HepG2 (cell line): ENCODE measurements around the gene NUAK2. TPM values are rescaled to one million over a fixed set of nuclear protein-coding genes. Genes with fewer than 3 reads are reported as not detected.
A peak's percentile ranks its signal among the peaks of the same experiment; 100 is the strongest.

Experiments used
- ARNTL ChIP-seq: sonication (generic); formaldehyde crosslinking; IDR thresholded peaks from 2 replicates; pipeline ENCODE4 v1.4.0; 2020; ENCODE audit warnings: mild to moderate bottlenecking, missing genetic modification reagents
- FOXM1 ChIP-seq: sonication (generic); formaldehyde crosslinking; IDR thresholded peaks from 2 replicates; pipeline ENCODE4 v1.5.0; 2020; ENCODE audit warnings: missing genetic modification reagents
- HDAC1 ChIP-seq: sonication (generic); formaldehyde crosslinking; IDR thresholded peaks from 2 replicates; pipeline ENCODE4 v1.5.1; 2020; ENCODE audit warnings: mild to moderate bottlenecking, missing genetic modification reagents
- IKZF4 ChIP-seq: sonication (generic); formaldehyde crosslinking; IDR thresholded peaks from 2 replicates; pipeline ENCODE4 v1.5.1; 2020; ENCODE audit warnings: borderline replicate concordance, mild to moderate bottlenecking, low read depth, missing genetic modification reagents; ENCODE audit errors: not compliant biosample characterization
- ISL2 ChIP-seq: sonication (generic); formaldehyde crosslinking; IDR thresholded peaks from 2 replicates; pipeline ENCODE4 v1.5.0; 2020; ENCODE audit warnings: missing genetic modification reagents
- SAP130 ChIP-seq: IDR thresholded peaks from 2 replicates; pipeline ENCODE4 v1.6.1; 2016; ENCODE audit warnings: low read depth
- ZFP36L2 ChIP-seq: sonication (generic); formaldehyde crosslinking; IDR thresholded peaks from 2 replicates; pipeline ENCODE4 v1.4.0; 2020; ENCODE audit warnings: missing genetic modification reagents
- ZNF101 ChIP-seq: sonication (generic); formaldehyde crosslinking; IDR thresholded peaks from 2 replicates; pipeline ENCODE4 v1.4.0; 2020; ENCODE audit warnings: mild to moderate bottlenecking, low read depth, missing genetic modification reagents, borderline replicate concordance
- ZNF318 ChIP-seq: sonication (generic); formaldehyde crosslinking; IDR thresholded peaks from 2 replicates; pipeline ENCODE4 v1.4.0; 2020; ENCODE audit warnings: mild to moderate bottlenecking, missing genetic modification reagents
- ZNF703 ChIP-seq: sonication (generic); formaldehyde crosslinking; IDR thresholded peaks from 2 replicates; pipeline ENCODE4 v1.5.1; 2020; ENCODE audit warnings: missing genetic modification reagents, mild to moderate bottlenecking, moderate library complexity, borderline replicate concordance
- polyA plus RNA-seq, 8 experiments: library from polyadenylated mRNA; depleted of rRNA in 3 of 8; stranded (reverse) in 7 of 8; unstranded in 1 of 8; fragments of >200 nt; fragmentation: Illumina TruSeq in 4 of 8; extraction: Trizol in 4 of 8; gene quantifications; 2 replicates each; pipeline versions ENCODE4 v1.2.1 to v1.2.3, GENCODE V29; 2011 to 2016; ENCODE audit warnings: low read depth in 4 of 8, missing spikeins in 1 of 8, mixed read lengths in 1 of 8; ENCODE audit not compliant: insufficient read depth in 1 of 8
- total RNA-seq, 5 experiments: library from RNA; depleted of rRNA; stranded (reverse); fragments of >200 nt; fragmentation: Illumina TruSeq; extraction: Trizol; gene quantifications; 2 replicates each; pipeline ENCODE4 v1.2.3, GENCODE V29; 2016; ENCODE audit warnings: low read depth in 1 of 5
- TF ChIP-seq, protein P1 (sequence below): sonication (generic); formaldehyde crosslinking; IDR thresholded peaks from 2 replicates; pipeline ENCODE4 v1.5.0; 2020; ENCODE audit warnings: missing genetic modification reagents

NUAK2 gene
- total and polyA plus RNA-seq, 2 of the 13 experiments (the other 11 are each of a cell fraction or from before 2014, with no cell fraction given): 0.75 to 1.1 TPM

GRCh38 chr1:205284420-205285144 lies 37.0 kb downstream of the NUAK2 start (continued):
- 0 out of 2 replicates have a peak, but pooled peaks have one; percentile 67 for TF ChIP-seq ZNF318
- no peak; the same call in 1 of the 2 replicates for TF ChIP-seq ARNTL (CRISPR knock-in tag)
- TF ChIP-seq ZNF101: no peak
- TF ChIP-seq, protein P1, sequence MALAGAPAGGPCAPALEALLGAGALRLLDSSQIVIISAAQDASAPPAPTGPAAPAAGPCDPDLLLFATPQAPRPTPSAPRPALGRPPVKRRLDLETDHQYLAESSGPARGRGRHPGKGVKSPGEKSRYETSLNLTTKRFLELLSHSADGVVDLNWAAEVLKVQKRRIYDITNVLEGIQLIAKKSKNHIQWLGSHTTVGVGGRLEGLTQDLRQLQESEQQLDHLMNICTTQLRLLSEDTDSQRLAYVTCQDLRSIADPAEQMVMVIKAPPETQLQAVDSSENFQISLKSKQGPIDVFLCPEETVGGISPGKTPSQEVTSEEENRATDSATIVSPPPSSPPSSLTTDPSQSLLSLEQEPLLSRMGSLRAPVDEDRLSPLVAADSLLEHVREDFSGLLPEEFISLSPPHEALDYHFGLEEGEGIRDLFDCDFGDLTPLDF: no peak
- TF ChIP-seq ISL2 (CRISPR knock-in tag): peak; percentile 59; the same call in 1 of the 2 replicates
- TF ChIP-seq IKZF4 (CRISPR knock-in tag): no peak
- no peak for TF ChIP-seq ZFP36L2 (CRISPR knock-in tag)
- no peak for TF ChIP-seq FOXM1 (CRISPR knock-in tag)
- no peak; the same call in none of the 2 replicates for TF ChIP-seq HDAC1 (CRISPR knock-in tag)
- peak; percentile 96 for TF ChIP-seq SAP130
- no peak for TF ChIP-seq ZNF703 (CRISPR knock-in tag)
